ENCODE measurements around the gene UBALD1.

DNA sequence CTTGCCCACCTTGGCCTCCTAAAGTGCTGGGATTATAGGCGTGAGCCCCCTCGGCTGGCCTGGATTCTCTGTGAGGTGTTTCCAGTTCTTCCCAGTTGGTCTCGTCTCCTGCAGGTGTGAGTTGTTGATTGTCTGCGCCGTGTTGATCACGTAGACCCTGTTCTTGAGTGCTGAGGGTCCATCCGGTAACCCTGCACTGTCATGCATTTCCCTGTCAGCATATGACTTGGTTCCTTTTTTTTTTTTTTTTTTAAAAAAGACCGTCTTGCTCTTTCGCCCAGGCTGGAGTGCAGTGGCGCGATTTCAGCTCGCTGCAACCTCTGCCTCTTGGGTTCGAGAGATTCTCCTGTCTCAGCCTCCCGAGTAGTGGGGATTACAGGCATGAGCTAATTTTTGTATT is 27.2 kb upstream of the UBALD1 start:
- TF ChIP-seq, protein P1, sequence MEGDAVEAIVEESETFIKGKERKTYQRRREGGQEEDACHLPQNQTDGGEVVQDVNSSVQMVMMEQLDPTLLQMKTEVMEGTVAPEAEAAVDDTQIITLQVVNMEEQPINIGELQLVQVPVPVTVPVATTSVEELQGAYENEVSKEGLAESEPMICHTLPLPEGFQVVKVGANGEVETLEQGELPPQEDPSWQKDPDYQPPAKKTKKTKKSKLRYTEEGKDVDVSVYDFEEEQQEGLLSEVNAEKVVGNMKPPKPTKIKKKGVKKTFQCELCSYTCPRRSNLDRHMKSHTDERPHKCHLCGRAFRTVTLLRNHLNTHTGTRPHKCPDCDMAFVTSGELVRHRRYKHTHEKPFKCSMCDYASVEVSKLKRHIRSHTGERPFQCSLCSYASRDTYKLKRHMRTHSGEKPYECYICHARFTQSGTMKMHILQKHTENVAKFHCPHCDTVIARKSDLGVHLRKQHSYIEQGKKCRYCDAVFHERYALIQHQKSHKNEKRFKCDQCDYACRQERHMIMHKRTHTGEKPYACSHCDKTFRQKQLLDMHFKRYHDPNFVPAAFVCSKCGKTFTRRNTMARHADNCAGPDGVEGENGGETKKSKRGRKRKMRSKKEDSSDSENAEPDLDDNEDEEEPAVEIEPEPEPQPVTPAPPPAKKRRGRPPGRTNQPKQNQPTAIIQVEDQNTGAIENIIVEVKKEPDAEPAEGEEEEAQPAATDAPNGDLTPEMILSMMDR (IDR thresholded peaks at IDR 0.05): no peak
- no peak for TF ChIP-seq POLR2A (IDR thresholded peaks at IDR 0.05)
